Muscle of leg (tissue), 11 donors: Measurements from ENCODE around the gene CEP85L. TPM values are rescaled to one million over a fixed set of nuclear protein-coding genes. Genes with fewer than 3 reads are reported as not detected.

Experiments used
- DNase-seq: peaks from one replicate; pipeline ENCODE4 v3.0.0; 2013
- H3K27ac ChIP-seq: one replicate; pipeline ENCODE4 v1.5.1; 2013; ENCODE audit warnings: mild to moderate bottlenecking, low read length, control low read depth
- H3K27me3 ChIP-seq: one replicate; pipeline ENCODE4 v1.6.1; 2013; ENCODE audit warnings: low read length; ENCODE audit not compliant: control insufficient read depth, insufficient read depth
- H3K36me3 ChIP-seq: one replicate; pipeline ENCODE4 v1.6.1; 2013; ENCODE audit warnings: low read length; ENCODE audit not compliant: control insufficient read depth, insufficient read depth
- H3K4me1 ChIP-seq: one replicate; pipeline ENCODE4 v1.6.1; 2013; ENCODE audit warnings: low read length; ENCODE audit not compliant: control insufficient read depth, insufficient read depth
- H3K4me3 ChIP-seq: one replicate; pipeline ENCODE4 v1.5.1; 2013; ENCODE audit warnings: low read length, control low read depth
- H3K9me3 ChIP-seq: replicated peaks from 2 replicates; pipeline ENCODE4 v1.6.1; 2013; ENCODE audit warnings: low read depth, low read length; ENCODE audit not compliant: control insufficient read depth
- WGBS: methylation state at CpG from one replicate; pipeline ENCODE4 v1.1.5; 2013; ENCODE audit warnings: missing lambda C conversion rate; ENCODE audit not compliant: insufficient coverage; 5-methylcytosine and 5-hydroxymethylcytosine counted together
- polyA plus RNA-seq, 8 donors: library from polyadenylated mRNA; unstranded; fragments of 120-200 nt; gene quantifications; one replicate each; pipeline versions ENCODE4 v1.2.1 to v1.2.3, GENCODE V29; 2013; ENCODE audit warnings: inconsistent platforms in 1 of 8, low replicate concordance in 1 of 8; ENCODE audit not compliant: insufficient read length in 8 of 8, insufficient read depth in 1 of 8
- total RNA-seq: library from RNA; stranded (reverse); fragments of 120-200 nt; gene quantifications from one replicate; pipeline ENCODE4 v1.2.4, GENCODE V29; 2013

Gene CEP85L
- total and polyA plus RNA-seq, 9 donors, result 12.2 to 41.9 (median 14.7) TPM

GRCh38 chr6:118646977-118647376 is 4.4 kb downstream of the CEP85L start:
- no peak overlapping the region for H3K4me3 ChIP-seq
- H3K36me3 ChIP-seq, result no peaks in the 10 kb centered on the region
- no peaks in the 10 kb centered on the region for H3K27me3 ChIP-seq
- no CpG with 5 or more reads among the region's 2 CpGs for WGBS
- no peak for DNase-seq
- H3K9me3 ChIP-seq, result no peaks in the 10 kb centered on the region
- H3K27ac ChIP-seq, result no peak overlapping the region
- H3K4me1 ChIP-seq, result peaks cover 1% of the 10 kb centered on the region

DNA sequence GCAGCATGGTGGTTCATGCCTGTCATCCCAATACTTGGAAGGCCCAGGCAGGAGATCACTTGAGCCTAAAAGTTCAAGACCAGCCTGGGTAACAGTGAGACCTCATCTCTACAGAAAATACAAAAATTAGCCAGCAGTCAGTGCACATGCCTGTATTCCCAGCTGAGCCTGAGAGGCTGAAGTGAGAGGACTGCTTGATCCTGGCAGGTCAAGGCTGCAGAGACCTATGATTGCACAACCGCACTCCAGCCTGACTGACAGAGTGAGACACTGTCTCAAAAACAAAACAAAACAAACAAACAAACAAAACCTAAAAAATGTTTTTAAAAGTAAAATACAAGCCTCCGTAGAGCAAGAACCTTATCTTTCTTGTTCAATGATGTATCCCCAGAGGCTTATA is 6.0 kb downstream of the CEP85L start:
- H3K27me3 ChIP-seq, result no peaks in the 10 kb centered on the region
- H3K36me3 ChIP-seq, result no peaks in the 10 kb centered on the region
- no peak overlapping the region for H3K4me3 ChIP-seq
- H3K27ac ChIP-seq, result no peak overlapping the region
- H3K4me1 ChIP-seq, result no peaks in the 10 kb centered on the region
- H3K9me3 ChIP-seq, result no peaks in the 10 kb centered on the region
- DNase-seq, result no peak
- WGBS, result no CpG with 5 or more reads among the region's 2 CpGs

GRCh38 chr6:118644007-118644406 is 7.4 kb downstream of the CEP85L start:
- Histone ChIP-seq H3K4me1 (no peaks in the 10 kb centered on the region), H3K27ac (no peak overlapping the region)
- 92% methylated on average over 2 of the region's 2 CpGs for WGBS

DNA sequence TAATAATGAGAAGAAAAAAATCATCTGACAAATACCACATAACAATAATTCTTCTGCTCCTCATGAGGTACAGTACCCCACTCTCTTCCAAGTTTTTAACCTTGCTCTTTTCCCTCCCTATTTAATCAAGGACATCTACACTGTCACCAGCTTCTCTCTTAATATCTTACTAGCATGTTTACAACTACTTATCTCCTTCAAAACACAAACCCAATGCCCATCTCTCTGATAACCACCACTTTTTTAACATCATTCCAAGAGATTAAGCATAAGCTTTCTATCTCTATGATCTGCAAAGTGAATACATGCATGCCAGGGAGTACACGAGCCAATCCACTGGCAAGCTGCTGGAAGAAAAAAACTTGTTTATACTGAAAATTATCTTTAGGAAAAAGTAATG is 10.3 kb downstream of the CEP85L start:
- Histone ChIP-seq H3K27ac (no peak overlapping the region), H3K9me3 (peaks cover 6% of the 10 kb centered on the region), H3K27me3 (no peaks in the 10 kb centered on the region), H3K4me3 (no peak overlapping the region), H3K36me3 (no peaks in the 10 kb centered on the region), H3K4me1 (no peaks in the 10 kb centered on the region)
- no peak for DNase-seq
- WGBS, result no CpG with 5 or more reads among the region's 1 CpG

More at GRCh38 chr6:118644007-118644406, 7.4 kb downstream of the CEP85L start:
- Histone ChIP-seq H3K4me3 (no peak overlapping the region), H3K9me3 (no peaks in the 10 kb centered on the region), H3K36me3 (no peaks in the 10 kb centered on the region), H3K27me3 (no peaks in the 10 kb centered on the region)
- DNase-seq, result no peak

GRCh38 chr6:118639054-118639964 is 12.1 kb downstream of the CEP85L start:
- Histone ChIP-seq H3K4me1 (no peaks in the 10 kb centered on the region), H3K36me3 (no peaks in the 10 kb centered on the region), H3K27ac (no peak overlapping the region), H3K4me3 (no peak overlapping the region), H3K9me3 (peaks cover 6% of the 10 kb centered on the region), H3K27me3 (no peaks in the 10 kb centered on the region)
- WGBS, result no CpG with 5 or more reads among the region's 4 CpGs
- DNase-seq, result no peak

- no peaks in the 10 kb centered on the region for H3K4me1 ChIP-seq
- no peak overlapping the region for H3K4me3 ChIP-seq
- no peak overlapping the region for H3K27ac ChIP-seq
- no peaks in the 10 kb centered on the region for H3K36me3 ChIP-seq
- H3K9me3 ChIP-seq, result peaks cover 6% of the 10 kb centered on the region
- no peaks in the 10 kb centered on the region for H3K27me3 ChIP-seq
- no peak for DNase-seq
Observed at GRCh38 chr6:118638288-118638687, 13.1 kb downstream of the CEP85L start.

GRCh38 chr6:118635909-118636735 is 15.3 kb downstream of the CEP85L start:
- Histone ChIP-seq H3K36me3 (no peaks in the 10 kb centered on the region), H3K9me3 (peaks cover 6% of the 10 kb centered on the region), H3K27ac (no peak overlapping the region), H3K4me1 (no peaks in the 10 kb centered on the region), H3K4me3 (no peak overlapping the region), H3K27me3 (no peaks in the 10 kb centered on the region)
- 100% methylated on average over 2 of the region's 3 CpGs for WGBS
- DNase-seq, result no peak

GRCh38 chr6:118632359-118632758 is 19.0 kb downstream of the CEP85L start:
- no peak overlapping the region for H3K4me3 ChIP-seq
- no peak overlapping the region for H3K27ac ChIP-seq
- whole genome bisulfite sequencing, result no CpG with 5 or more reads among the region's 2 CpGs

DNA sequence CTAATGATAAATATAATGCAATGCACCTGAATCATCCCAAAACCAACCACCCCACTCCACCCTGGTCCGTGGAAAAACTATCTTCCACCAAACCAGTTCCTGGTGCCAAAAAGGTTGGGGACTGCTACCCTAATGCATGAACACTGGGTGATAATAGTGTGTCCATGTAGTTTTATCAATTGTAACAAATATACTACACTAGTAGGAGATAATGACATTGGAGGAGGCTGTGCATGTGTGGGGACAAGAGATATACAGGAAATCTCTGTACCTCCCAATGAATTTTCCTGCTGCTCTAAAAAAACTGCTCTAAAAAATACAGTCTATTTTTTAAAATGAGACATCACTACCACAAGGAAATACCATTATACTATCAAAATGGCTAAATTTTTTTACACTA is 20.5 kb downstream of the CEP85L start:
- Histone ChIP-seq H3K9me3 (peaks cover 6% of the 10 kb centered on the region), H3K4me3 (no peak overlapping the region), H3K27me3 (no peaks in the 10 kb centered on the region), H3K36me3 (peaks cover 15% of the 10 kb centered on the region), H3K27ac (no peak overlapping the region), H3K4me1 (no peaks in the 10 kb centered on the region)
- DNase-seq, result no peak
- WGBS, result no CpG with 5 or more reads among the region's 1 CpG

More at GRCh38 chr6:118632359-118632758, 19.0 kb downstream of the CEP85L start:
- H3K4me1 ChIP-seq, result no peaks in the 10 kb centered on the region
- peaks cover 14% of the 10 kb centered on the region for H3K36me3 ChIP-seq
- peaks cover 6% of the 10 kb centered on the region for H3K9me3 ChIP-seq
- no peaks in the 10 kb centered on the region for H3K27me3 ChIP-seq
- DNase-seq, result no peak

DNA sequence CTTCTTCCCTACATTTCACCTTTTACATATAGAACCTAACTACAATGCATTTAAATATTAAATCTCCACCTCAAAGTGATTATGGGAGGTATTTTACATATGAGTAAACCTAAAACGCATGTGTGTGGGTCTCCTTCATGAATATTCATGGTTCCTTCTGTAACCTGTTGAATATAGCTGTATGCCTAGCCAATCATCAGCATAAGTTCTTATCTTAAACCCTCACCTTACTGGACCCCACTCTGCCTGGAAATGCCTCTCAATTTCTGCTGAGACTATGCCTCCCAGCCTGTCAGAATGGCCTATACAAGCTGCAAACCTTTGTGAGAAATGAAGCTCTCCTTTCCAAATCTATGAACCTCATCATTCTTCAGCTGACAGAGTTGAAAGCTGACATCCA is 21.3 kb downstream of the CEP85L start:
- Histone ChIP-seq H3K27ac (no peak overlapping the region), H3K4me3 (no peak overlapping the region), H3K4me1 (no peaks in the 10 kb centered on the region), H3K36me3 (peaks cover 21% of the 10 kb centered on the region), H3K9me3 (peaks cover 11% of the 10 kb centered on the region), H3K27me3 (no peaks in the 10 kb centered on the region)
- WGBS, result no CpG with 5 or more reads among the region's 1 CpG
- no peak for DNase-seq
